HCT116 (cell line): ENCODE measurements around the gene ACBD4. TPM values are rescaled to one million over a fixed set of nuclear protein-coding genes. Genes with fewer than 3 reads are reported as not detected.

ENCODE experiments used
- ATAC-seq: fragments of 200-7000 bp; cut with Tn5 transposase; 2 replicates; pipeline ENCODE4 v1.9.1; 2020; ENCODE audit warnings: mild to moderate bottlenecking, moderate library complexity
- BruUV-seq: library from RNA; stranded (reverse); fragments of 400-500 nt; replicated peaks from 2 replicates; lab custom pipeline; 2021; lab: Mats Ljungman, UMichigan
- CTCF ChIA-PET: fragments of 300-600 bp; sonication (Branson Sonifier 250); formaldehyde crosslinking; loops from one replicate; lab custom pipeline; 2021; ENCODE audit warnings: antibody characterized with exemption; lab: Charles Lee
- POLR2A ChIA-PET: fragments of 300-600, 350-600 bp; sonication (Branson Sonifier 250); formaldehyde crosslinking; loops from one replicate; lab custom pipeline; 2021; ENCODE audit warnings: antibody characterized with exemption; lab: Charles Lee
- RAD21 ChIA-PET, 2 experiments: fragments of 300-600 bp; sonication (Branson Sonifier 250); formaldehyde crosslinking; loops; one replicate each; lab custom pipeline; 2023; ENCODE audit warnings: low total read pairs in 2 of 2; ENCODE audit not compliant: uncharacterized antibody in 2 of 2, unreplicated experiment in 2 of 2, low non-redundant PET in 1 of 2; lab: Charles Lee
- DNase-seq: peaks from one replicate; pipeline ENCODE4 v3.0.0-alpha.2; 2010; ENCODE audit warnings: low read depth, low spot score
- H2AFZ ChIP-seq: fragments of 200-600 bp; shearing (Covaris generic), sonication (generic); 2 replicates; pipeline ENCODE4 v1.6.1; 2017; ENCODE audit warnings: low read depth, mixed run types, mixed read lengths, antibody characterized with exemption, low read length; ENCODE audit not compliant: poor library complexity, severe bottlenecking
- H3K27ac ChIP-seq: 2 replicates; pipeline ENCODE4 v1.5.1; 2012; ENCODE audit warnings: low read depth, low read length
- H3K27me3 ChIP-seq: fragments of 200-600 bp; sonication (generic); 2 replicates; pipeline ENCODE4 v1.6.1; 2016; ENCODE audit warnings: mixed run types, low read length, mixed read lengths; ENCODE audit not compliant: insufficient read depth
- H3K36me3 ChIP-seq, 2 experiments: fragments of 200-500 bp in 1 of 2; fragments of 200-600 bp in 1 of 2; sonication (Bioruptor generic) in 1 of 2; sonication (generic) in 1 of 2; 2 replicates each; pipeline versions ENCODE4 v1.5.1 to v1.6.1; 2014 to 2016; ENCODE audit warnings: low read length in 2 of 2, inconsistent platforms in 1 of 2, mixed read lengths in 1 of 2, mixed run types in 1 of 2; ENCODE audit not compliant: insufficient read depth in 2 of 2, control insufficient read depth in 1 of 2
- H3K4me1 ChIP-seq, 2 experiments: fragments of 200-600 bp in 1 of 2; sonication (generic) in 1 of 2; 2 replicates each; pipeline versions ENCODE4 v1.5.1 to v1.6.1; 2012 to 2017; ENCODE audit warnings: low read length in 2 of 2, inconsistent platforms in 1 of 2, mild to moderate bottlenecking in 1 of 2, mixed read lengths in 1 of 2, mixed run types in 1 of 2, moderate library complexity in 1 of 2; ENCODE audit not compliant: insufficient read depth in 2 of 2, control insufficient read depth in 1 of 2
- H3K4me2 ChIP-seq: fragments of 200-600 bp; sonication (generic); 2 replicates; pipeline ENCODE4 v1.6.1; 2017; ENCODE audit warnings: mixed run types, low read length, mixed read lengths
- H3K4me3 ChIP-seq, 2 experiments: fragments of 200-600 bp in 1 of 2; sonication (generic) in 1 of 2; replicated peaks in 1 of 2; 2 replicates each; pipeline ENCODE4 v1.5.1; 2011 to 2016; ENCODE audit warnings: low read length in 2 of 2, control low read depth in 1 of 2, low read depth in 1 of 2, mild to moderate bottlenecking in 1 of 2, mixed read lengths in 1 of 2, mixed run types in 1 of 2
- H3K79me2 ChIP-seq: fragments of 200-600 bp; sonication (generic); 2 replicates; pipeline ENCODE4 v1.6.1; 2017; ENCODE audit warnings: mild to moderate bottlenecking, mixed run types, low read length, moderate library complexity, mixed read lengths; ENCODE audit not compliant: insufficient read depth
- H3K9ac ChIP-seq: fragments of 200-600 bp; sonication (generic); 2 replicates; pipeline ENCODE4 v1.6.1; 2016; ENCODE audit warnings: low read length, mixed read lengths
- H3K9me2 ChIP-seq: fragments of 200-600 bp; sonication (generic), shearing (Covaris generic); 2 replicates; pipeline ENCODE4 v1.6.1; 2017; ENCODE audit warnings: mixed run types, mild to moderate bottlenecking, moderate library complexity; ENCODE audit not compliant: insufficient read depth
- H3K9me3 ChIP-seq, 2 experiments: fragments of 200-500 bp in 1 of 2; fragments of 200-600 bp in 1 of 2; sonication (Bioruptor generic) in 1 of 2; sonication (generic) in 1 of 2; 2 replicates each; pipeline ENCODE4 v1.6.1; 2014 to 2017; ENCODE audit warnings: low read length in 2 of 2, mixed read lengths in 2 of 2, inconsistent platforms in 1 of 2, low read depth in 1 of 2, mild to moderate bottlenecking in 1 of 2, mixed run types in 1 of 2, moderate library complexity in 1 of 2; ENCODE audit not compliant: control insufficient read depth in 1 of 2, insufficient read depth in 1 of 2
- H4K20me1 ChIP-seq: fragments of 200-600 bp; sonication (generic), shearing (Covaris generic); 2 replicates; pipeline ENCODE4 v1.6.1; 2017; ENCODE audit warnings: mixed run types, mild to moderate bottlenecking, moderate library complexity; ENCODE audit not compliant: insufficient read depth
- CBX3 ChIP-seq: IDR thresholded peaks from 2 replicates; pipeline ENCODE4 v1.6.1; 2012; ENCODE audit warnings: low read depth
- CEBPB ChIP-seq: IDR thresholded peaks from 2 replicates; pipeline ENCODE4 v1.6.1; 2012; ENCODE audit warnings: low read depth
- EZH2 ChIP-seq: fragments of 200-600 bp; sonication (generic); IDR thresholded peaks from 2 replicates; pipeline ENCODE4 v1.6.1; 2017; ENCODE audit warnings: antibody characterized with exemption, mixed run types
- EZH2phosphoT487 ChIP-seq: fragments of 200-600 bp; IDR thresholded peaks from 2 replicates; pipeline ENCODE4 v1.6.1; 2018; ENCODE audit warnings: antibody characterized with exemption, borderline replicate concordance
- FOSL1 ChIP-seq: IDR thresholded peaks from 2 replicates; pipeline ENCODE4 v1.6.1; 2012; ENCODE audit warnings: low read depth
- JUND ChIP-seq: IDR thresholded peaks from 2 replicates; pipeline ENCODE4 v1.6.1; 2012
- POLR2A ChIP-seq: IDR thresholded peaks from 2 replicates; pipeline ENCODE4 v1.7.0; 2011; ENCODE audit warnings: borderline replicate concordance; ENCODE audit not compliant: insufficient read depth, insufficient read length; ENCODE audit errors: extremely low read depth
- POLR2AphosphoS5 ChIP-seq: IDR thresholded peaks from 2 replicates; pipeline ENCODE4 v1.6.1; 2011; ENCODE audit warnings: mild to moderate bottlenecking, low read depth, low read length, moderate library complexity
- SIN3A ChIP-seq: IDR thresholded peaks from 2 replicates; pipeline ENCODE4 v1.6.1; 2012; ENCODE audit warnings: low read depth
- TCF7L2 ChIP-seq: IDR thresholded peaks from 2 replicates; pipeline ENCODE4 v1.7.0; 2011; ENCODE audit warnings: borderline replicate concordance, inconsistent platforms; ENCODE audit not compliant: insufficient read depth, insufficient read length; ENCODE audit errors: extremely low read depth
- ZFX ChIP-seq: fragments of 450-650 bp; IDR thresholded peaks from 2 replicates; pipeline ENCODE4 v1.6.1; 2017
- intact Hi-C: fragments of 100-400 bp; cut with micrococcal nuclease; formaldehyde crosslinking; loops from 2 replicates; pipeline ENCODE4 v1.10.0; 2022
- total RNA-seq: library from RNA; stranded (reverse); gene quantifications from one replicate; pipeline ENCODE4 v1.2.1, GENCODE V29; 2021; ENCODE audit not compliant: unreplicated experiment
- TF ChIP-seq, protein P1 (sequence below): IDR thresholded peaks from 2 replicates; pipeline ENCODE4 v1.6.1; 2012

ACBD4 gene
- total RNA-seq, 1 experiment from 2014 or later: 13.6 TPM

DNA sequence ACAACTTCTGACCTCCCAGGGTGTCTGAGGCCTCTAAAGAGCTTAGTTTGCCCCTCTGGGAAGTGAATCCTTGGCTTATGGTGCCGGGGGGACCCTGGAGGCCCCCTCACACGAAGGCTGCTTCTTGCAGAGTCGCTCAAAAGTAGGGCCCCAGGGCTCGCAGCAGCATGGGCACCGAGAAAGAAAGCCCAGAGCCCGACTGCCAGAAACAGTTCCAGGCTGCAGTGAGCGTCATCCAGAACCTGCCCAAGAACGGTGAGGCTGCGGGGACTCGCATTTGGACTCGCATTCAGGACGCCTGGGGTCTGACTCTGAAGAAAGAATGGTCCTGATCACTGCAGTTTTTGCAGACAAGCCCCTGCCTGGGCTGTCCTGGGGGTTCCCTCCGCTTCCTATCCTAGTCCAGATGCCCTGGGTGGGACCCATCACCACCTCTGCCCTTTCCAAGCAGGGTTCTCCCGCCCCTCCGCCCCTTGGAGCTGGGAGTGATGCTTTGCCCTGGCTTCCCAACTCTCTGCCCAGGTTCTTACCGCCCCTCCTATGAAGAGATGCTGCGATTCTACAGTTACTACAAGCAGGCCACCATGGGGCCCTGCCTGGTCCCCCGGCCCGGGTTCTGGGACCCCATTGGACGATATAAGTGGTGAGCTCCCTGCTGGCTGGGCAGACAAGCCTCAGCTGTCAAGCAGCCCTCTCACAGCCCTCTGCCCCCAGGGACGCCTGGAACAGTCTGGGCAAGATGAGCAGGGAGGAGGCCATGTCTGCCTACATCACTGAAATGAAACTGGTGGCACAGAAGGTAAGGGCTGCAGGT lies 698 bp downstream of the ACBD4 start:
- no peaks in the 10 kb centered on the region for H3K36me3 ChIP-seq
- no peaks in the 10 kb centered on the region for H3K27me3 ChIP-seq
- TF ChIP-seq POLR2AphosphoS5 (no peak), EZH2phosphoT487 (no peak), EZH2 (no peak), FOSL1 (no peak), TCF7L2 (no peak), CBX3 (no peak), JUND (no peak), ZFX (no peak), POLR2A (no peak), SIN3A (no peak), CEBPB (no peak)
- TF ChIP-seq, protein P1, sequence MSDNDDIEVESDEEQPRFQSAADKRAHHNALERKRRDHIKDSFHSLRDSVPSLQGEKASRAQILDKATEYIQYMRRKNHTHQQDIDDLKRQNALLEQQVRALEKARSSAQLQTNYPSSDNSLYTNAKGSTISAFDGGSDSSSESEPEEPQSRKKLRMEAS: no peak; the same call in 1 of the 2 replicates
- no peaks in the 10 kb centered on the region for H3K9me3 ChIP-seq
- ATAC-seq (no peak), DNase-seq (no peak)
- peak overlapping the region; percentile 41 to 50 for H3K4me3 ChIP-seq
- peaks cover 9% of the 10 kb centered on the region for H3K79me2 ChIP-seq
- H3K9me2 ChIP-seq: no peaks in the 10 kb centered on the region
- RAD21 ChIA-PET: interaction anchor here (0.7 to 2.1 kb wide), 10 partner anchors 13 to 218 kb away, joined by 3 to 25 read pairs (median 4); no protein-coding TSS in a partner anchor
- H4K20me1 ChIP-seq: no peaks in the 10 kb centered on the region
- H3K9ac ChIP-seq: peak overlapping the region; percentile 48
- BruUV-seq: no TSS peak
- H3K27ac ChIP-seq: peak overlapping the region; percentile 38; the same call in 1 of the 2 replicates
- CTCF ChIA-PET: interaction anchor here (0.6 to 3.5 kb wide), 61 partner anchors 9 to 365 kb away, joined by 3 to 157 read pairs (median 5); partner anchors contain the start of genes C1QL1, DCAKD, HEXIM1 and HEXIM2
- intact Hi-C loops: loop anchor here (1.0 to 10.0 kb wide), 4 partner anchors 61 to 361 kb away; no protein-coding TSS in a partner anchor
- peak overlapping the region; percentile 78 for H3K4me2 ChIP-seq
- peaks cover 8 to 30% of the 10 kb centered on the region in 2 experiments for H3K4me1 ChIP-seq
- POLR2A ChIA-PET: interaction anchor here (0.9 to 2.3 kb wide), 8 partner anchors 10 to 168 kb away, joined by 3 to 32 read pairs (median 4); partner anchors contain the start of genes C1QL1 and HEXIM1
- no peak overlapping the region for H2AFZ ChIP-seq
